CD8-positive, alpha-beta memory T cell (primary cell): ENCODE measurements around the gene CLCF1. TPM values are rescaled to one million over a fixed set of nuclear protein-coding genes. Genes with fewer than 3 reads are reported as not detected.
A peak's percentile ranks its signal among the peaks of the same experiment; 100 is the strongest.

ENCODE experiments used
- CTCF ChIA-PET: fragments of 350-600 bp; sonication (Branson Sonifier 250); formaldehyde crosslinking; loops from one replicate; lab custom pipeline; 2021; ENCODE audit warnings: antibody characterized with exemption; lab: Charles Lee
- POLR2A ChIA-PET: fragments of 350-600 bp; sonication (Branson Sonifier 250); formaldehyde crosslinking; loops from one replicate; lab custom pipeline; 2021; ENCODE audit warnings: antibody characterized with exemption; lab: Charles Lee
- DNase-seq, 5 donors: peaks; one replicate each; pipeline versions ENCODE4 v3.0.0 to v3.0.0-alpha.2; 2020 to 2022; ENCODE audit warnings: mixed read lengths in 1 of 5
- H3K27ac ChIP-seq: one replicate; pipeline ENCODE4 v1.7.0; 2013; ENCODE audit warnings: low read depth, mild to moderate bottlenecking, low read length, moderate library complexity
- H3K27me3 ChIP-seq: 2 replicates; pipeline ENCODE4 v1.7.0; 2013; ENCODE audit warnings: low read length, mild to moderate bottlenecking; ENCODE audit not compliant: insufficient read depth, poor library complexity, severe bottlenecking
- H3K36me3 ChIP-seq: 2 replicates; pipeline ENCODE4 v1.7.0; 2013; ENCODE audit warnings: mild to moderate bottlenecking, low read length, moderate library complexity; ENCODE audit not compliant: insufficient read depth
- H3K4me1 ChIP-seq: 2 replicates; pipeline ENCODE4 v1.7.0; 2013; ENCODE audit warnings: mild to moderate bottlenecking, low read length, moderate library complexity; ENCODE audit not compliant: insufficient read depth
- H3K4me3 ChIP-seq: 2 replicates; pipeline ENCODE4 v1.7.0; 2013; ENCODE audit warnings: mild to moderate bottlenecking, low read length
- H3K9me3 ChIP-seq: 2 replicates; pipeline ENCODE4 v1.7.0; 2013; ENCODE audit warnings: mild to moderate bottlenecking, low read length
- H3K27ac Mint-ChIP-seq, 8 donors: one replicate each; pipeline ENCODE4 v1.8.0; 2020 to 2021; ENCODE audit warnings: mixed read lengths in 8 of 8, mild to moderate bottlenecking in 6 of 8, inconsistent platforms in 3 of 8, moderate library complexity in 3 of 8
- H3K27me3 Mint-ChIP-seq, 2 donors: one replicate each; pipeline ENCODE4 v1.8.0; 2020 to 2021; ENCODE audit warnings: mixed read lengths in 2 of 2, mild to moderate bottlenecking in 1 of 2, moderate library complexity in 1 of 2
- H3K36me3 Mint-ChIP-seq, 3 donors: one replicate each; pipeline ENCODE4 v1.8.0; 2020 to 2021; ENCODE audit warnings: mixed read lengths in 3 of 3, inconsistent platforms in 1 of 3, mild to moderate bottlenecking in 1 of 3
- H3K4me1 Mint-ChIP-seq, 3 donors: one replicate each; pipeline ENCODE4 v1.8.0; 2020 to 2021; ENCODE audit warnings: mixed read lengths in 3 of 3, inconsistent platforms in 1 of 3, mild to moderate bottlenecking in 1 of 3
- H3K4me3 Mint-ChIP-seq, 7 donors: one replicate each; pipeline ENCODE4 v1.8.0; 2020 to 2021; ENCODE audit warnings: mixed read lengths in 7 of 7, mild to moderate bottlenecking in 6 of 7, moderate library complexity in 4 of 7, inconsistent platforms in 2 of 7
- H3K9me3 Mint-ChIP-seq, 5 donors: one replicate each; pipeline ENCODE4 v1.8.0; 2020 to 2022; ENCODE audit warnings: mixed read lengths in 5 of 5, mild to moderate bottlenecking in 3 of 5, moderate library complexity in 2 of 5, inconsistent platforms in 1 of 5
- polyA plus RNA-seq: library from polyadenylated mRNA; unstranded; fragments of 300-500 nt; fragmentation: Illumina TruSeq; gene quantifications from one replicate; pipeline ENCODE4 v1.2.3, GENCODE V29; 2021
- total RNA-seq, 2 experiments: library from RNA; stranded (reverse); gene quantifications; one replicate each; pipeline ENCODE4 v1.2.3, GENCODE V29; 2021

CLCF1 gene
- total and polyA plus RNA-seq, 3 experiments from 2014 or later: 3.5 to 4.6 (median 4.2) TPM

- H3K36me3 Mint-ChIP-seq: no peaks in the 10 kb centered on the region
- H3K27ac Mint-ChIP-seq: peak overlapping the region; percentile 47 to 89 (median 81)
- peaks cover 60% of the 10 kb centered on the region for H3K4me1 ChIP-seq
- no peak overlapping the region for H3K27ac ChIP-seq
- no peaks in the 10 kb centered on the region for H3K27me3 ChIP-seq
- ChIA-PET POLR2A (interaction anchor here (1.1 to 5.9 kb wide), 7 partner anchors 10 to 65 kb away, joined by 5 to 111 read pairs (median 22); partner anchors contain the start of genes POLD4, PPP1CA, PTPRCAP and RPS6KB2), CTCF (interaction anchor here (0.9 to 9.8 kb wide), 5 partner anchors 10 to 50 kb away, joined by 3 to 108 read pairs (median 6); partner anchors contain the start of genes PPP1CA, TBC1D10C and TMEM134)
- no peaks in the 10 kb centered on the region for H3K9me3 Mint-ChIP-seq
- peak overlapping the region; percentile 73 to 83 (median 80) for H3K4me3 Mint-ChIP-seq
- peak in 2 of 5 donors; percentile 64 to 70 for DNase-seq
- no peaks in the 10 kb centered on the region for H3K9me3 ChIP-seq
- peaks cover 48 to 66% (median 58%) of the 10 kb centered on the region in 3 donors for H3K4me1 Mint-ChIP-seq
- no peaks in the 10 kb centered on the region for H3K36me3 ChIP-seq
- peak overlapping the region; percentile 58 for H3K4me3 ChIP-seq
- H3K27me3 Mint-ChIP-seq: no peaks in the 10 kb centered on the region
Observed at GRCh38 chr11:67418476-67419281, 45.3 kb upstream of the CLCF1 start.

GRCh38 chr11:67417425-67417824 lies 44.0 kb upstream of the CLCF1 start:
- Mint-ChIP-seq H3K27me3 (no peaks in the 10 kb centered on the region), H3K9me3 (no peaks in the 10 kb centered on the region), H3K36me3 (no peaks in the 10 kb centered on the region), H3K4me1 (peaks cover 54 to 71% (median 63%) of the 10 kb centered on the region in 3 donors), H3K4me3 (peak overlapping the region in 3 of 7 donors; percentile 65 to 85 (median 74)), H3K27ac (peak overlapping the region in 7 of 8 donors; percentile 74 to 99 (median 89))
- Histone ChIP-seq H3K4me3 (peak overlapping the region; percentile 43), H3K27ac (peak overlapping the region; percentile 32), H3K9me3 (no peaks in the 10 kb centered on the region), H3K36me3 (no peaks in the 10 kb centered on the region), H3K27me3 (no peaks in the 10 kb centered on the region), H3K4me1 (peaks cover 73% of the 10 kb centered on the region)
- peak in 1 of 5 donors; percentile 30 for DNase-seq
- ChIA-PET POLR2A (interaction anchor here (0.8 to 5.9 kb wide), 10 partner anchors 9 to 90 kb away, joined by 3 to 111 read pairs (median 5); partner anchors contain the start of genes AIP, CDK2AP2, PPP1CA and PTPRCAP), CTCF (interaction anchor here (1.1 to 9.8 kb wide), 5 partner anchors 14 to 60 kb away, joined by 3 to 108 read pairs (median 5); partner anchors contain the start of genes PPP1CA, PTPRCAP and TBC1D10C)

- H3K27ac Mint-ChIP-seq: peak overlapping the region; percentile 87 to 99 (median 94)
- peak overlapping the region; percentile 74 to 92 (median 87) for H3K4me3 Mint-ChIP-seq
- peak overlapping the region; percentile 43 for H3K4me3 ChIP-seq
- no peaks in the 10 kb centered on the region for H3K9me3 Mint-ChIP-seq
- ChIA-PET POLR2A (interaction anchor here (0.8 to 5.9 kb wide), 9 partner anchors 8 to 91 kb away, joined by 3 to 111 read pairs (median 5); partner anchors contain the start of genes AIP, CDK2AP2, PPP1CA and PTPRCAP), CTCF (interaction anchor here (1.1 to 9.8 kb wide), 5 partner anchors 12 to 59 kb away, joined by 3 to 108 read pairs (median 4); partner anchors contain the start of genes PPP1CA, PTPRCAP, RPS6KB2 and TBC1D10C)
- no peaks in the 10 kb centered on the region for H3K36me3 Mint-ChIP-seq
- no peaks in the 10 kb centered on the region for H3K27me3 Mint-ChIP-seq
- peaks cover 62 to 76% (median 70%) of the 10 kb centered on the region in 3 donors for H3K4me1 Mint-ChIP-seq
- DNase-seq: peak; percentile 70 to 93 (median 84)
- H3K27ac ChIP-seq: peak overlapping the region; percentile 32
- H3K4me1 ChIP-seq: peaks cover 80% of the 10 kb centered on the region
- H3K9me3 ChIP-seq: no peaks in the 10 kb centered on the region
- H3K36me3 ChIP-seq: no peaks in the 10 kb centered on the region
- H3K27me3 ChIP-seq: no peaks in the 10 kb centered on the region
Observed at GRCh38 chr11:67416416-67417335, 43.3 kb upstream of the CLCF1 start.

- H3K36me3 Mint-ChIP-seq: peaks cover 0 to under 1% (median 0%) of the 10 kb centered on the region in 3 donors
- H3K4me1 Mint-ChIP-seq: peaks cover 68 to 81% (median 76%) of the 10 kb centered on the region in 3 donors
- H3K27ac ChIP-seq: no peak within 1 kb of the TSS
- H3K9me3 Mint-ChIP-seq: no peaks in the 10 kb centered on the region
- ChIA-PET POLR2A (interaction anchor here (1.6 to 5.9 kb wide), 5 partner anchors 13 to 92 kb away, joined by 5 to 111 read pairs (median 22); partner anchors contain the start of genes CDK2AP2, PPP1CA, PTPRCAP and RPS6KB2), CTCF (interaction anchor here (1.2 to 9.8 kb wide), 3 partner anchors 13 to 33 kb away, joined by 3 to 108 read pairs (median 6); partner anchors contain the start of genes PPP1CA, RPS6KB2 and TBC1D10C)
- H3K4me3 Mint-ChIP-seq: peak within 1 kb of the TSS; percentile 80 to 92 (median 87)
- H3K36me3 ChIP-seq: no peaks in the 10 kb centered on the region
- no peaks in the 10 kb centered on the region for H3K9me3 ChIP-seq
- peaks cover 86% of the 10 kb centered on the region for H3K4me1 ChIP-seq
- no peaks in the 10 kb centered on the region for H3K27me3 ChIP-seq
- H3K27ac Mint-ChIP-seq: peak within 1 kb of the TSS; percentile 87 to 98 (median 93)
- DNase-seq: peak in 1 of 5 donors; percentile 28
- H3K4me3 ChIP-seq: peak within 1 kb of the TSS; percentile 51
- H3K27me3 Mint-ChIP-seq: no peaks in the 10 kb centered on the region
Observed at GRCh38 chr11:67415501-67416304, 42.3 kb upstream of the CLCF1 start, which contains the start of gene CARNS1. Gene CARNS1 (plus strand): TSS chr11:67415678. CDS start chr11:67416200, 522 bp downstream.

- no peaks in the 10 kb centered on the region for H3K9me3 Mint-ChIP-seq
- POLR2A ChIA-PET: interaction anchor here (0.6 to 4.1 kb wide), 9 partner anchors 7 to 55 kb away, joined by 3 to 30 read pairs (median 9); partner anchors contain the start of genes CABP4, PPP1CA, PTPRCAP and RAD9A
- no peak overlapping the region for H3K4me3 ChIP-seq
- peaks cover 75 to 84% (median 75%) of the 10 kb centered on the region in 3 donors for H3K4me1 Mint-ChIP-seq
- H3K4me1 ChIP-seq: peaks cover 89% of the 10 kb centered on the region
- peaks cover 0 to 13% (median 0%) of the 10 kb centered on the region in 3 donors for H3K36me3 Mint-ChIP-seq
- H3K27me3 Mint-ChIP-seq: no peaks in the 10 kb centered on the region
- H3K9me3 ChIP-seq: no peaks in the 10 kb centered on the region
- peak overlapping the region; percentile 17 to 80 (median 66) for H3K27ac Mint-ChIP-seq
- no peak overlapping the region for H3K27ac ChIP-seq
- no peaks in the 10 kb centered on the region for H3K36me3 ChIP-seq
- no peaks in the 10 kb centered on the region for H3K27me3 ChIP-seq
- CTCF ChIA-PET: interaction anchor here (0.6 to 9.8 kb wide), 7 partner anchors 10 to 136 kb away, joined by 3 to 108 read pairs (median 4); partner anchors contain the start of genes PPP1CA, PTPRCAP and TBC1D10C
- no peak for DNase-seq
- peak overlapping the region; percentile 3 to 74 (median 52) for H3K4me3 Mint-ChIP-seq
Observed at GRCh38 chr11:67413266-67413849, 40.0 kb upstream of the CLCF1 start.

GRCh38 chr11:67412495-67413179 lies 39.2 kb upstream of the CLCF1 start:
- no peaks in the 10 kb centered on the region for H3K9me3 ChIP-seq
- no peaks in the 10 kb centered on the region for H3K27me3 ChIP-seq
- H3K36me3 Mint-ChIP-seq: peaks cover 0 to 18% (median 0%) of the 10 kb centered on the region in 3 donors
- H3K4me3 ChIP-seq: no peak overlapping the region
- H3K27me3 Mint-ChIP-seq: no peaks in the 10 kb centered on the region
- ChIA-PET POLR2A (interaction anchor here (0.6 to 4.1 kb wide), 9 partner anchors 8 to 60 kb away, joined by 3 to 30 read pairs (median 9); partner anchors contain the start of genes POLD4, PPP1CA, PTPRCAP and TBC1D10C), CTCF (interaction anchor here (1.4 to 9.8 kb wide), 5 partner anchors 10 to 61 kb away, joined by 3 to 108 read pairs (median 6); partner anchors contain the start of genes PPP1CA, PTPRCAP and TBC1D10C)
- H3K4me1 ChIP-seq: peaks cover 89% of the 10 kb centered on the region
- peaks cover 75 to 84% (median 75%) of the 10 kb centered on the region in 3 donors for H3K4me1 Mint-ChIP-seq
- H3K4me3 Mint-ChIP-seq: peak overlapping the region in 5 of 7 donors; percentile 15 to 97 (median 63)
- H3K36me3 ChIP-seq: no peaks in the 10 kb centered on the region
- DNase-seq: no peak
- peak overlapping the region in 4 of 8 donors; percentile 44 to 90 (median 70) for H3K27ac Mint-ChIP-seq
- H3K9me3 Mint-ChIP-seq: no peaks in the 10 kb centered on the region
- H3K27ac ChIP-seq: no peak overlapping the region
